HFFc6 (cell line): ENCODE results near the gene CLDN14. TPM values are rescaled to one million over a fixed set of nuclear protein-coding genes. Genes with fewer than 3 reads are reported as not detected.

Experiments used
- DNase-seq: peaks from one replicate; pipeline ENCODE4 v3.0.0-alpha.2; 2018
- H3K27ac Mint-ChIP-seq: 2 replicates; pipeline ENCODE4 v1.8.0; 2020; ENCODE audit warnings: mild to moderate bottlenecking, mixed read lengths
- H3K27me3 Mint-ChIP-seq: 2 replicates; pipeline ENCODE4 v1.8.0; 2021; ENCODE audit warnings: mild to moderate bottlenecking, moderate library complexity, mixed read lengths; ENCODE audit not compliant: insufficient read depth
- H3K36me3 Mint-ChIP-seq: 2 replicates; pipeline ENCODE4 v1.8.0; 2021; ENCODE audit warnings: low read depth, mixed read lengths
- H3K4me1 Mint-ChIP-seq: 2 replicates; pipeline ENCODE4 v1.8.0; 2020; ENCODE audit warnings: low read depth, mixed read lengths
- H3K4me3 Mint-ChIP-seq: 2 replicates; pipeline ENCODE4 v1.8.0; 2020; ENCODE audit warnings: mild to moderate bottlenecking, moderate library complexity, mixed read lengths
- H3K9me3 Mint-ChIP-seq: 2 replicates; pipeline ENCODE4 v1.8.0; 2020; ENCODE audit warnings: mild to moderate bottlenecking, mixed read lengths
- total RNA-seq, 6 experiments: library from RNA; stranded (reverse); fragmentation: NEBNext Ultra II Directional; extraction: Animal tissue kit (Norgen Biotek cat#: 25700); gene quantifications; 2 replicates in 1 of 6; 3 replicates in 5 of 6; pipeline ENCODE4 v1.2.3, GENCODE V29; 2021
- TF ChIP-seq, protein P1 (sequence below): fragments of 200-600 bp; sonication (generic); IDR thresholded peaks from 2 replicates; pipeline ENCODE4 v1.5.0; 2021; ENCODE audit warnings: antibody characterized with exemption, mild to moderate bottlenecking

CLDN14 gene
- total RNA-seq, 6 experiments from 2014 or later = 0.14 to 0.17 TPM; not detected in 4

DNA sequence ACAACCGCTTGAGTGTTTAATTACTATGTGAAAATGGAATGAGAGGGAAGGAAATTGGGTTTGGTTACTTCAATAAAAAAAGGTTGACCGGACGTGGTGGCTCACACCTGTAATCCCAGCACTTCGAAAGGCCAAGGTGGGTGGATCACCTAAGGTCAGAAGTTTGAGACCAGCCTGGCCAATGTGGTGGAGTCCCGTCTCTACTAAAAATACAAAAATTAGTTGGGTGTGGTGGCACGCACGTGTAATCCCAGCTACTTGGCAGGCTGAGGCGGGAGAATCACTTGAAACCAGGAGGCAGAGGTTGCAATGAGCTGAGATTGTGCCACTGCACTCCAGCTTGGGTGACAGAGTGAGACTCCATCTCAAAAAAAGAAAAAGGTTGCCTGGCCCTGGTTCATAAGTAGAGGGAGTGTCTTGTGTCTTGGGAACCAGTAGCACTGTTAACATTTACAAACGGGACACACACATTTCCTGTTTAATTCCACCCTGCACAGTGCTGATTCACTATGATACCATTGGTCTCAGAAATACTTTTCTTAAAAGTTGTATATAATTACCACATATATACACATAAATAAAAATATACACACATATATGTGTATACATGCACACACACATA lies 27.6 kb upstream of the CLDN14 start:
- peaks cover 10% of the 10 kb centered on the region for H3K27me3 Mint-ChIP-seq
- no peak for DNase-seq
- no peaks in the 10 kb centered on the region for H3K9me3 Mint-ChIP-seq
- no peaks in the 10 kb centered on the region for H3K4me1 Mint-ChIP-seq
- H3K27ac Mint-ChIP-seq = no peak overlapping the region
- no peaks in the 10 kb centered on the region for H3K36me3 Mint-ChIP-seq
- TF ChIP-seq, protein P1, sequence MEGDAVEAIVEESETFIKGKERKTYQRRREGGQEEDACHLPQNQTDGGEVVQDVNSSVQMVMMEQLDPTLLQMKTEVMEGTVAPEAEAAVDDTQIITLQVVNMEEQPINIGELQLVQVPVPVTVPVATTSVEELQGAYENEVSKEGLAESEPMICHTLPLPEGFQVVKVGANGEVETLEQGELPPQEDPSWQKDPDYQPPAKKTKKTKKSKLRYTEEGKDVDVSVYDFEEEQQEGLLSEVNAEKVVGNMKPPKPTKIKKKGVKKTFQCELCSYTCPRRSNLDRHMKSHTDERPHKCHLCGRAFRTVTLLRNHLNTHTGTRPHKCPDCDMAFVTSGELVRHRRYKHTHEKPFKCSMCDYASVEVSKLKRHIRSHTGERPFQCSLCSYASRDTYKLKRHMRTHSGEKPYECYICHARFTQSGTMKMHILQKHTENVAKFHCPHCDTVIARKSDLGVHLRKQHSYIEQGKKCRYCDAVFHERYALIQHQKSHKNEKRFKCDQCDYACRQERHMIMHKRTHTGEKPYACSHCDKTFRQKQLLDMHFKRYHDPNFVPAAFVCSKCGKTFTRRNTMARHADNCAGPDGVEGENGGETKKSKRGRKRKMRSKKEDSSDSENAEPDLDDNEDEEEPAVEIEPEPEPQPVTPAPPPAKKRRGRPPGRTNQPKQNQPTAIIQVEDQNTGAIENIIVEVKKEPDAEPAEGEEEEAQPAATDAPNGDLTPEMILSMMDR = no peak
- H3K4me3 Mint-ChIP-seq = no peak overlapping the region

DNA sequence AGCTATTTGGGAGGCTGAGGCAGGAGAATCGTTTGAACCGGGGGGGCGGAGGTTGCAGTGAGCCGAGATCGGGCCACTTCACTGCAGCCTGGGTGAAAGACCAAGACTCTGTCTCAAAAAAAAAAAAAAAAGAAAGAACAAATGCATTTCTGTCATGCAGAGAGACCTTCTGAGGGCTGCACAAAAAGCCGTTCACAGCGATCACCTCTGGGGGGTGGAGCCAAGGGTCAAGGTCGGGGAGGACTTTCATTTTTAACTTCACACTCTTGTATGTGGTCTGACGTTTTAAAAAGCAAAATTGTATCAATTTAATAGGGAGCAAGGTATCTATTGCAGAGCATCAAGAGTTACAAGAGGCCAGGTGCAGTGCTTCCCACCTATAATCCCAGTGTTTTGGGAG lies 26.6 kb upstream of the CLDN14 start:
- H3K27ac Mint-ChIP-seq = no peak overlapping the region

DNA sequence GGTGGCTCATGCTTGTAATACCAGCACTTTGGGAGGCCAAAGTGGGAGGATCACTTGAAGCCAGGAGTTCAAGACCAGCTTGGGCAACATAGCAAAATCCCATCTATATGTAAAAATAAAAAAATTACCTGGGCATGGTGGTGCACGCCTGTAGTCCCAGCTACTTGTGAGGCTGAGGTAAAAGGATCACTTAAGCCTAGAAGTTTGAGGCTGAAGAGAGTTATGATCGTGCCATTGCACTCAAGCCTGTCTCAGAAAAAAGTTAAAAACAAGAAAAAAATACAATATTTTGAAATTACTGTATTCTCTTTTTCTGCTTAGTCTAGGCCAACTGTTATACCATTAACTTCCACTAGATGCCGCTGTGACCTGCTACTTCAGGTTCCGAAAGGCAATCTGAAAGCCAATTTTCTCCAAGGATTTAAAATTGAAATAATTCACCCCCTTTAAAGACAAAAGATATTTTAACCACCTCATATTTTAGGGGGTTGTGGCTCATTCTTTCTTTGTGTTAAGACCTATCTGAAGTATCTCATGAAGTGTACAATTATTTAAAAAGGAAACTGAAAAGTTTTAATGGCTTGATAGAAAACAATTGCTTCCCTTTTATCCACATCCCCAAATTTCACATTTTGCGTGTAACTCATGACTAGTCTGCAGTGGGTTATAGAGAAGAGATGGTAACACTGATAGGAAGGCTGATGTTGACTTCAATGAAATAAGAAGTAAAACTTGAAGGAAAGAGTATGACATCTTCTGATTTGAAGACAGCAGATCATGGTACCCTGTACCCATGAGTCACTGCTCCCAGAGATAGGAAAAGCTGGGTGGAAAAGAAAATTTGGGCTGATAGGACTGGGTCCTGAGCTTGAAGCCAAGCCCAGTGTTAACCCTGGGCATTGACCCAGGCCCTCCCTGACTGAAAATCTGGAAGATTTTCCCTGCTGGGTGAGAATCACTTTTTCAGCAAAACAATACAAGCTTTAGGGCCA lies 24.4 kb upstream of the CLDN14 start:
- peaks cover 10% of the 10 kb centered on the region for H3K27me3 Mint-ChIP-seq
- H3K36me3 Mint-ChIP-seq = no peaks in the 10 kb centered on the region
- H3K4me1 Mint-ChIP-seq = peaks cover 15% of the 10 kb centered on the region; the same call in 1 of the 2 replicates
- DNase-seq = peak; percentile 35
- TF ChIP-seq, protein P1 = peak; percentile 99
- no peak overlapping the region for H3K4me3 Mint-ChIP-seq
- H3K9me3 Mint-ChIP-seq = no peaks in the 10 kb centered on the region
- H3K27ac Mint-ChIP-seq = no peak overlapping the region

More for the DNA sequence above, 26.6 kb upstream of the CLDN14 start:
- Mint-ChIP-seq H3K4me1 (no peaks in the 10 kb centered on the region), H3K4me3 (no peak overlapping the region), H3K36me3 (no peaks in the 10 kb centered on the region), H3K9me3 (no peaks in the 10 kb centered on the region), H3K27me3 (peaks cover 10% of the 10 kb centered on the region)
- TF ChIP-seq, protein P1 = no peak
- DNase-seq = no peak

DNA sequence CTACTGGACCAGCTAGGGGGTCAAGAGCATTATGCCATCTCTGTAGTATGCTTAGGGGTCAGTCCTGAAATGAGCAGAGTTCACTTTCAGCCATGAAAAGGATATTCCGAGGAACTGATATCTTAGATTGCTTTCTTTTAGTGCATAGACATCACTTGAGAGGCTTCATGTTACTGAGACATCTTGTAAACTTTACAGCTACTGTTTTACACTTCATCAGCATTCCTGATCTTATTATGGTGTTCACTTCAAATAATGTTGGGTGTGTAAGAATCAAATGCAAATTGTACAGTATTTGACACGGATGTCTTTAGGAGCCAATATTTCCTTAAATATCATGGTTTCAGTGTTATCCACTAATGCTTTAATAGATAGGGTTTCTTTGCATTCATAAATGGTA lies 22.4 kb upstream of the CLDN14 start:
- Mint-ChIP-seq H3K4me3 (no peak overlapping the region), H3K36me3 (no peaks in the 10 kb centered on the region), H3K27ac (no peak overlapping the region), H3K27me3 (peaks cover 6% of the 10 kb centered on the region), H3K9me3 (no peaks in the 10 kb centered on the region), H3K4me1 (peaks cover 17% of the 10 kb centered on the region; the same call in 1 of the 2 replicates)
- TF ChIP-seq, protein P1 = no peak
- no peak for DNase-seq

DNA sequence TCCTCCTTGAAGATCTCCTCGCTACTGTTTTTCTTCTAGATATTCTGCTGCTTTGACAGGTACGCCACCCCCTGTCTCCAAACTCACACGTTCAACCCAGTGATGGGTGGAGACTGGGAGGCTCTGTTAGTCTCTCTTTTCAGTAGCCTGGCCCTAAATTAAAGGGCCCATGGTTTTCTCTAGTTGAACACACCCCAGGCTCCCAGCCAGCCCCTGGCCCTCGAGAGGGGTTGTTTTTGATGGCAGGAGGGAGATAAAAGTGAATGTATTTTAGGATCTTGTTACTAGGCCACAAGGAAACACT lies 21.6 kb upstream of the CLDN14 start:
- no peak for DNase-seq
- H3K9me3 Mint-ChIP-seq = no peaks in the 10 kb centered on the region
- no peak overlapping the region for H3K4me3 Mint-ChIP-seq
- TF ChIP-seq, protein P1 = no peak
- no peaks in the 10 kb centered on the region for H3K36me3 Mint-ChIP-seq
- H3K4me1 Mint-ChIP-seq = peaks cover 17% of the 10 kb centered on the region; the same call in 1 of the 2 replicates
- peaks cover 6% of the 10 kb centered on the region for H3K27me3 Mint-ChIP-seq
- no peak overlapping the region for H3K27ac Mint-ChIP-seq
